GM12891 (cell line): ENCODE data around the gene MAST2.

ENCODE experiments used
- DNase-seq: peaks from one replicate; pipeline ENCODE4 v3.0.0; 2011; ENCODE audit warnings: low spot score; ENCODE audit not compliant: insufficient read length
- FAIRE-seq: peaks from 2 replicates; lab custom pipeline; 2011; peaks lifted over from hg19 to GRCh38; lab: Jason Lieb, UNC
- PAX5 ChIP-seq: IDR thresholded peaks from 2 replicates; pipeline ENCODE4 v1.6.1; 2011; ENCODE audit warnings: low read length, moderate library complexity, mild to moderate bottlenecking; ENCODE audit not compliant: insufficient read depth, severe bottlenecking
- POLR2A ChIP-seq: IDR thresholded peaks from 2 replicates; pipeline ENCODE4 v1.6.1; 2011; ENCODE audit warnings: low read depth, low read length, control low read depth
- POLR2AphosphoS5 ChIP-seq: IDR thresholded peaks from 2 replicates; pipeline ENCODE4 v1.6.1; 2011; ENCODE audit warnings: low read depth, low read length, control low read depth
- POU2F2 ChIP-seq: IDR thresholded peaks from 2 replicates; pipeline ENCODE4 v1.6.1; 2011; ENCODE audit warnings: low read depth, mild to moderate bottlenecking, control low read depth, low read length, moderate library complexity
- SPI1 ChIP-seq: IDR thresholded peaks from 2 replicates; pipeline ENCODE4 v1.6.1; 2011; ENCODE audit warnings: low read depth, low read length, control low read depth
- TAF1 ChIP-seq: IDR thresholded peaks from 2 replicates; pipeline ENCODE4 v1.6.1; 2011; ENCODE audit warnings: low read depth, low read length, control low read depth

MAST2 gene

GRCh38 chr1:46064708-46065107, 261.3 kb downstream of the MAST2 start:
- FAIRE-seq (no peak), DNase-seq (no peak)
- TF ChIP-seq POLR2A = no peak
- no peak for TF ChIP-seq SPI1
- TF ChIP-seq PAX5 = no peak
- TF ChIP-seq TAF1 = no peak
- no peak for TF ChIP-seq POU2F2
- no peak for TF ChIP-seq POLR2AphosphoS5

GRCh38 chr1:46065405-46065804, 262.0 kb downstream of the MAST2 start:
- no peak for DNase-seq
- TF ChIP-seq SPI1 (no peak), TAF1 (no peak), POLR2AphosphoS5 (no peak), POLR2A (no peak)
- FAIRE-seq = peak; percentile 84

GRCh38 chr1:46067652-46068051, 264.2 kb downstream of the MAST2 start:
- FAIRE-seq (no peak), DNase-seq (no peak)
- no peak for TF ChIP-seq POU2F2
- no peak for TF ChIP-seq POLR2A
- no peak for TF ChIP-seq TAF1
- no peak for TF ChIP-seq POLR2AphosphoS5
- no peak for TF ChIP-seq SPI1

- TF ChIP-seq PAX5 = no peak
- no peak for TF ChIP-seq POLR2AphosphoS5
- TF ChIP-seq POU2F2 = no peak
- TF ChIP-seq TAF1 = no peak
- TF ChIP-seq SPI1 = no peak
- no peak for TF ChIP-seq POLR2A
- FAIRE-seq (peak; percentile 41), DNase-seq (no peak)
These were observed 265.1 kb downstream of the MAST2 start for GRCh38 chr1:46068525-46068924.

GRCh38 chr1:46070164-46070814, 266.9 kb downstream of the MAST2 start:
- TF ChIP-seq POLR2AphosphoS5 = no peak
- TF ChIP-seq TAF1 = no peak
- no peak for TF ChIP-seq SPI1
- TF ChIP-seq POLR2A = no peak
- TF ChIP-seq PAX5 = no peak
- TF ChIP-seq POU2F2 = no peak
- DNase-seq (no peak), FAIRE-seq (peak; percentile 54)

GRCh38 chr1:46072975-46073374, 269.6 kb downstream of the MAST2 start:
- no peak for TF ChIP-seq TAF1
- no peak for TF ChIP-seq POLR2A
- no peak for TF ChIP-seq SPI1
- TF ChIP-seq POU2F2 = no peak
- TF ChIP-seq POLR2AphosphoS5 = no peak
- TF ChIP-seq PAX5 = no peak
- no peak for DNase-seq
- FAIRE-seq = peak; percentile 50

- DNase-seq = no peak
- no peak for FAIRE-seq
These were observed 272.9 kb downstream of the MAST2 start for GRCh38 chr1:46076343-46076742.

GRCh38 chr1:46077644-46078043, 274.2 kb downstream of the MAST2 start:
- TF ChIP-seq POU2F2 (no peak), PAX5 (no peak), POLR2AphosphoS5 (no peak), POLR2A (no peak), TAF1 (no peak), SPI1 (no peak)
- no peak for FAIRE-seq
- no peak for DNase-seq

More at GRCh38 chr1:46076343-46076742, 272.9 kb downstream of the MAST2 start:
- TF ChIP-seq SPI1 = no peak
- TF ChIP-seq PAX5 = no peak
- TF ChIP-seq POLR2AphosphoS5 = no peak
- TF ChIP-seq POLR2A = no peak
- no peak for TF ChIP-seq POU2F2
- no peak for TF ChIP-seq TAF1

- FAIRE-seq = no peak
These were observed 276.8 kb downstream of the MAST2 start for GRCh38 chr1:46080257-46080656.

GRCh38 chr1:46081206-46081605, 277.8 kb downstream of the MAST2 start:
- no peak for TF ChIP-seq PAX5
- TF ChIP-seq POLR2AphosphoS5 = no peak
- no peak for TF ChIP-seq TAF1
- no peak for TF ChIP-seq POLR2A
- TF ChIP-seq POU2F2 = no peak
- DNase-seq (no peak), FAIRE-seq (no peak)

More at GRCh38 chr1:46080257-46080656, 276.8 kb downstream of the MAST2 start:
- no peak for DNase-seq
- TF ChIP-seq POU2F2 (no peak), TAF1 (no peak), POLR2AphosphoS5 (no peak), POLR2A (no peak), SPI1 (no peak), PAX5 (no peak)
